ENCODE results near the gene BANK1. TPM values are rescaled to one million over a fixed set of nuclear protein-coding genes. Genes with fewer than 3 reads are reported as not detected.

Gene BANK1
- total and polyA plus RNA-seq, 12 donors = 1.5 to 10.3 (median 5.1) TPM

- H3K36me3 ChIP-seq (replicated peaks in 1 of 2) = no peaks in the 10 kb centered on the region
- no peak overlapping the region for H3K27ac ChIP-seq
- H3K27me3 ChIP-seq = no peaks in the 10 kb centered on the region
- no peak for DNase-seq
- intact Hi-C loops (cut with DNase I) = no loop called here
- TF ChIP-seq, protein P1, sequence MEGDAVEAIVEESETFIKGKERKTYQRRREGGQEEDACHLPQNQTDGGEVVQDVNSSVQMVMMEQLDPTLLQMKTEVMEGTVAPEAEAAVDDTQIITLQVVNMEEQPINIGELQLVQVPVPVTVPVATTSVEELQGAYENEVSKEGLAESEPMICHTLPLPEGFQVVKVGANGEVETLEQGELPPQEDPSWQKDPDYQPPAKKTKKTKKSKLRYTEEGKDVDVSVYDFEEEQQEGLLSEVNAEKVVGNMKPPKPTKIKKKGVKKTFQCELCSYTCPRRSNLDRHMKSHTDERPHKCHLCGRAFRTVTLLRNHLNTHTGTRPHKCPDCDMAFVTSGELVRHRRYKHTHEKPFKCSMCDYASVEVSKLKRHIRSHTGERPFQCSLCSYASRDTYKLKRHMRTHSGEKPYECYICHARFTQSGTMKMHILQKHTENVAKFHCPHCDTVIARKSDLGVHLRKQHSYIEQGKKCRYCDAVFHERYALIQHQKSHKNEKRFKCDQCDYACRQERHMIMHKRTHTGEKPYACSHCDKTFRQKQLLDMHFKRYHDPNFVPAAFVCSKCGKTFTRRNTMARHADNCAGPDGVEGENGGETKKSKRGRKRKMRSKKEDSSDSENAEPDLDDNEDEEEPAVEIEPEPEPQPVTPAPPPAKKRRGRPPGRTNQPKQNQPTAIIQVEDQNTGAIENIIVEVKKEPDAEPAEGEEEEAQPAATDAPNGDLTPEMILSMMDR (IDR thresholded peaks at IDR 0.05) = no peak
- TF ChIP-seq POLR2A (IDR thresholded peaks at IDR 0.05) = no peak
- H3K4me3 ChIP-seq = no peak overlapping the region
- H3K9me3 ChIP-seq (replicated peaks in 1 of 3) = no peaks in the 10 kb centered on the region
- 90 to 93% (median 91%) methylated on average over 4 of the region's 4 CpGs for WGBS, 4 donors
- no peaks in the 10 kb centered on the region for H3K4me1 ChIP-seq (replicated peaks in 1 of 2)
Measured at GRCh38 chr4:101858641-101859040, 68.1 kb downstream of the BANK1 start.

DNA sequence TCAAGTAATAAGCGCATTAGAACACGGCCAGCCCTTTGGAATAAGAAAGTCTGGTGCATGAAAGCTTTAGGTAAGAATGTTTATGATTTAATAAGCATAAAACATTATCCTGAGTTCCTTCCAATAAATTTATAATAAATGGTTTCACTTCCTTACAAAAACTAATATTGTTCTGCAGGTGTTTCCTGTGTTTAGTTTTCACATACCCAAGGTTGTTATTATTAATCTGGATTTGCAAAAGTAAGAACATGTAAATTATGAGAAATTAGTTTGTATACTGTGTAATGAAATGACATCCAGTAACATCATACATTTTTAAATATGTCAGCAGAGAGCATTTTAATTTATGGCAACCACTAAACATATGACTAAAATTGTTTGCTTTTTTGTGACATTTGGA, 72.1 kb downstream of the BANK1 start:
- WGBS, 4 donors = 92 to 96% (median 94%) methylated on average over 2 of the region's 2 CpGs
- no peak for DNase-seq
- TF ChIP-seq, protein P1 (IDR thresholded peaks at IDR 0.05) = no peak
- no peak for TF ChIP-seq POLR2A (IDR thresholded peaks at IDR 0.05)
- H3K27ac ChIP-seq = no peak overlapping the region
- H3K4me3 ChIP-seq = no peak overlapping the region
- no peaks in the 10 kb centered on the region for H3K27me3 ChIP-seq
- H3K4me1 ChIP-seq (replicated peaks in 1 of 2) = no peaks in the 10 kb centered on the region
- no peaks in the 10 kb centered on the region for H3K9me3 ChIP-seq (replicated peaks in 1 of 3)
- intact Hi-C loops (cut with DNase I) = no loop called here
- H3K36me3 ChIP-seq (replicated peaks in 1 of 2) = no peaks in the 10 kb centered on the region

GRCh38 chr4:101864660-101865059, 74.1 kb downstream of the BANK1 start:
- no peak overlapping the region for H3K4me3 ChIP-seq
- no peak for DNase-seq
- no peak for TF ChIP-seq POLR2A (IDR thresholded peaks at IDR 0.05)
- H3K27me3 ChIP-seq = no peaks in the 10 kb centered on the region
- H3K27ac ChIP-seq = no peak overlapping the region
- H3K36me3 ChIP-seq (replicated peaks in 1 of 2) = no peaks in the 10 kb centered on the region
- no peaks in the 10 kb centered on the region for H3K9me3 ChIP-seq (replicated peaks in 1 of 3)
- no peaks in the 10 kb centered on the region for H3K4me1 ChIP-seq (replicated peaks in 1 of 2)
- 92 to 96% (median 95%) methylated on average over 2 of the region's 2 CpGs for WGBS, 4 donors
- intact Hi-C loops (cut with DNase I) = no loop called here

DNA sequence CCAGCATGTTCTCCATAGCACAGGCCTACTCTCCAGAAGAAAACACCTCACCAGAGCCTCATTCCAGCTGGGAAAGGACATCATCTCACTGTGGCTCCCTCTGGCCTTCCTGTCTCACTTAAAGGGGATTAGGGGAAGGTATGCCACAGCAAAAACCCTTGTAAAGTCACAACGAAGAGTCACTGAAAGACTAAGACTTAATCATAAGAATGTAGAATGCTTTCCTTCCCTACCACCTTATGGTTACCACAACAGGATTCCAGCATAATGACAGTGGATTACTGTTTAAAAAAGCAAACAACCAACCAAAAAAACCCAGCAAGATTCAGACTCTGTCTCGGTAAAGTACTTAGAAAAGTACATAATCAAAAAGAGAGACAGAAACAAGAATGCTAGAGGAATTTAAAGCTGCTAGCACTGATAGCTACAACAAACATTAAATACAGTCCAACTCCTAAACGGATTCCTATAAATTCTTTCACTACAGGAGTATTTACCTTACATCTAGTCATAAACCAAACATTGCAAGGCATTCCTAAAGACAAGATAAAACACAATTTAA, 75.1 kb downstream of the BANK1 start:
- no peaks in the 10 kb centered on the region for H3K36me3 ChIP-seq (replicated peaks in 1 of 2)
- no peaks in the 10 kb centered on the region for H3K4me1 ChIP-seq (replicated peaks in 1 of 2)
- no peak for TF ChIP-seq POLR2A (IDR thresholded peaks at IDR 0.05)
- TF ChIP-seq, protein P1 (IDR thresholded peaks at IDR 0.05) = no peak
- no peak overlapping the region for H3K27ac ChIP-seq
- H3K9me3 ChIP-seq (replicated peaks in 1 of 3) = no peaks in the 10 kb centered on the region
- H3K4me3 ChIP-seq = no peak overlapping the region
- intact Hi-C loops (cut with DNase I) = no loop called here
- 55 to 77% (median 76%) methylated on average over 3 of the region's 3 CpGs for WGBS, 4 donors
- H3K27me3 ChIP-seq = no peaks in the 10 kb centered on the region
- no peak for DNase-seq

- H3K4me1 ChIP-seq (replicated peaks in 1 of 2) = no peaks in the 10 kb centered on the region
- H3K4me3 ChIP-seq = no peak overlapping the region
- H3K27ac ChIP-seq = no peak overlapping the region
- no peaks in the 10 kb centered on the region for H3K36me3 ChIP-seq (replicated peaks in 1 of 2)
- 59 to 79% (median 72%) methylated on average over 1 of the region's 1 CpG for WGBS, 4 donors
- DNase-seq = no peak
- intact Hi-C loops (cut with DNase I) = no loop called here
- H3K27me3 ChIP-seq = no peaks in the 10 kb centered on the region
- TF ChIP-seq, protein P1 (IDR thresholded peaks at IDR 0.05) = no peak
- TF ChIP-seq POLR2A (IDR thresholded peaks at IDR 0.05) = no peak
- H3K9me3 ChIP-seq (replicated peaks in 1 of 3) = peaks cover 0 to 8% (median 0%) of the 10 kb centered on the region in 3 donors
Measured at GRCh38 chr4:101870874-101871273, 80.3 kb downstream of the BANK1 start.
